Hepatocyte (in vitro differentiated cells): ENCODE results near the gene ARMC8. TPM values are rescaled to one million over a fixed set of nuclear protein-coding genes. Genes with fewer than 3 reads are reported as not detected.

Experiments used
- DNase-seq: peaks from one replicate; pipeline ENCODE4 v3.0.0-alpha.2; 2016; ENCODE audit warnings: low spot score
- H2AFZ ChIP-seq: fragments of 200-600 bp; sonication (generic); 2 replicates; pipeline ENCODE4 v1.6.0; 2016; ENCODE audit warnings: antibody characterized with exemption, mild to moderate bottlenecking
- H3K27ac ChIP-seq: fragments of 200-600 bp; sonication (generic); 2 replicates; pipeline ENCODE4 v1.5.1; 2016; ENCODE audit warnings: mild to moderate bottlenecking
- H3K27me3 ChIP-seq: fragments of 200-600 bp; sonication (generic); 2 replicates; pipeline ENCODE4 v1.6.1; 2016
- H3K36me3 ChIP-seq: fragments of 200-600 bp; sonication (generic); replicated peaks from 2 replicates; pipeline ENCODE4 v1.5.1; 2016; ENCODE audit warnings: low read depth; ENCODE audit not compliant: insufficient read depth
- H3K4me1 ChIP-seq: fragments of 200-600 bp; sonication (generic); 2 replicates; pipeline ENCODE4 v1.5.1; 2016; ENCODE audit warnings: mild to moderate bottlenecking, moderate library complexity; ENCODE audit not compliant: insufficient read depth
- H3K4me2 ChIP-seq: fragments of 200-600 bp; sonication (generic); 2 replicates; pipeline ENCODE4 v1.6.0; 2016
- H3K4me3 ChIP-seq: fragments of 200-600 bp; sonication (generic); 2 replicates; pipeline ENCODE4 v1.5.1; 2016; ENCODE audit warnings: mild to moderate bottlenecking
- H3K79me2 ChIP-seq: fragments of 200-600 bp; sonication (generic); 2 replicates; pipeline ENCODE4 v1.6.0; 2017; ENCODE audit warnings: mild to moderate bottlenecking
- H3K9me2 ChIP-seq: fragments of 200-600 bp; sonication (generic); replicated peaks from 2 replicates; pipeline ENCODE4 v1.6.0; 2017; ENCODE audit warnings: mild to moderate bottlenecking; ENCODE audit not compliant: insufficient read depth
- H3K9me3 ChIP-seq: fragments of 200-600 bp; sonication (generic); 2 replicates; pipeline ENCODE4 v1.5.1; 2016; ENCODE audit warnings: low read depth, mild to moderate bottlenecking
- H4K20me1 ChIP-seq: fragments of 200-600 bp; sonication (generic); 2 replicates; pipeline ENCODE4 v1.6.0; 2016; ENCODE audit warnings: mild to moderate bottlenecking; ENCODE audit not compliant: insufficient read depth, poor library complexity, severe bottlenecking
- CTCF ChIP-seq: fragments of 200-600 bp; sonication (generic); IDR thresholded peaks from 2 replicates; pipeline ENCODE4 v1.5.1; 2016; ENCODE audit warnings: antibody characterized with exemption, mild to moderate bottlenecking; ENCODE audit not compliant: poor library complexity
- EZH2 ChIP-seq: fragments of 200-600 bp; sonication (generic); IDR thresholded peaks from 2 replicates; pipeline ENCODE4 v1.6.1; 2016; ENCODE audit warnings: antibody characterized with exemption, mild to moderate bottlenecking, borderline replicate concordance
- EZH2phosphoT487 ChIP-seq: fragments of 200-600 bp; sonication (generic); IDR thresholded peaks from one replicate; pipeline ENCODE4 v1.6.1; 2018; ENCODE audit warnings: antibody characterized with exemption, mild to moderate bottlenecking, low read depth, moderate library complexity; ENCODE audit not compliant: unreplicated experiment, severe bottlenecking
- WGBS: methylation state at CpG from one replicate; pipeline ENCODE4 v1.1.6; 2016; ENCODE audit warnings: low lambda C conversion rate; ENCODE audit errors: missing lambda C conversion rate; 5-methylcytosine and 5-hydroxymethylcytosine counted together
- polyA plus RNA-seq: library from polyadenylated mRNA; unstranded; fragments of >200 nt; fragmentation: Nextera tagmentation; extraction: Ambion mirVana; gene quantifications from 2 replicates; pipeline ENCODE4 v1.2.1, GENCODE V29; 2016
- total RNA-seq: library from RNA; depleted of rRNA; stranded (reverse); fragments of >200 nt; gene quantifications from 2 replicates; pipeline ENCODE4 v1.2.3, GENCODE V29; 2014

The ARMC8 gene
- total and polyA plus RNA-seq, 2 experiments from 2014 or later: 46.4 to 52.4 TPM

- H2AFZ ChIP-seq: no peak overlapping the region
- no peaks in the 10 kb centered on the region for H3K4me1 ChIP-seq
- H3K27ac ChIP-seq: no peak overlapping the region
- no peaks in the 10 kb centered on the region for H3K79me2 ChIP-seq
- WGBS: 100% methylated on average over 2 of the region's 2 CpGs
- no peaks in the 10 kb centered on the region for H3K36me3 ChIP-seq
- DNase-seq: no peak
- H3K27me3 ChIP-seq: no peaks in the 10 kb centered on the region
- H3K9me3 ChIP-seq: no peaks in the 10 kb centered on the region
- no peak overlapping the region for H3K4me3 ChIP-seq
- TF ChIP-seq EZH2: no peak
- TF ChIP-seq CTCF: no peak
- no peak for TF ChIP-seq EZH2phosphoT487
- no peaks in the 10 kb centered on the region for H4K20me1 ChIP-seq
- no peak overlapping the region for H3K4me2 ChIP-seq
- no peaks in the 10 kb centered on the region for H3K9me2 ChIP-seq
Observed at GRCh38 chr3:138270245-138270644, 83.1 kb downstream of the ARMC8 start.

- Histone ChIP-seq H3K36me3 (no peaks in the 10 kb centered on the region), H3K4me2 (no peak overlapping the region)
- 97% methylated on average over 2 of the region's 2 CpGs for WGBS
Observed at GRCh38 chr3:138271189-138271794, 84.2 kb downstream of the ARMC8 start.

GRCh38 chr3:138281561-138281960 lies 94.5 kb downstream of the ARMC8 start:
- no peak for DNase-seq
- H3K4me3 ChIP-seq: no peak overlapping the region
- H2AFZ ChIP-seq: no peak overlapping the region
- no peaks in the 10 kb centered on the region for H3K9me2 ChIP-seq
- no peaks in the 10 kb centered on the region for H3K27me3 ChIP-seq
- TF ChIP-seq EZH2 (no peak), EZH2phosphoT487 (no peak), CTCF (no peak)
- H3K27ac ChIP-seq: no peak overlapping the region
- H3K4me1 ChIP-seq: no peaks in the 10 kb centered on the region
- H4K20me1 ChIP-seq: no peaks in the 10 kb centered on the region
- no peaks in the 10 kb centered on the region for H3K9me3 ChIP-seq
- 100% methylated on average over 3 of the region's 3 CpGs for WGBS
- no peak overlapping the region for H3K4me2 ChIP-seq
- H3K36me3 ChIP-seq: peaks cover 10% of the 10 kb centered on the region
- H3K79me2 ChIP-seq: no peaks in the 10 kb centered on the region

More at GRCh38 chr3:138271189-138271794, 84.2 kb downstream of the ARMC8 start:
- H3K9me3 ChIP-seq: no peaks in the 10 kb centered on the region
- TF ChIP-seq EZH2phosphoT487 (no peak), EZH2 (no peak), CTCF (no peak)
- H3K4me3 ChIP-seq: no peak overlapping the region
- no peak overlapping the region for H3K27ac ChIP-seq
- H3K27me3 ChIP-seq: no peaks in the 10 kb centered on the region
- H3K9me2 ChIP-seq: no peaks in the 10 kb centered on the region
- H3K4me1 ChIP-seq: no peaks in the 10 kb centered on the region
- no peaks in the 10 kb centered on the region for H3K79me2 ChIP-seq
- no peaks in the 10 kb centered on the region for H4K20me1 ChIP-seq
- DNase-seq: no peak
- H2AFZ ChIP-seq: no peak overlapping the region

GRCh38 chr3:138282836-138283235 lies 95.7 kb downstream of the ARMC8 start:
- Histone ChIP-seq H3K9me3 (no peaks in the 10 kb centered on the region), H3K27ac (no peak overlapping the region), H3K36me3 (no peaks in the 10 kb centered on the region), H3K4me2 (no peak overlapping the region), H3K9me2 (no peaks in the 10 kb centered on the region), H3K4me3 (no peak overlapping the region), H4K20me1 (no peaks in the 10 kb centered on the region), H3K79me2 (no peaks in the 10 kb centered on the region), H3K4me1 (no peaks in the 10 kb centered on the region), H3K27me3 (no peaks in the 10 kb centered on the region), H2AFZ (no peak overlapping the region)
- 97% methylated on average over 2 of the region's 2 CpGs for WGBS
- DNase-seq: no peak
- TF ChIP-seq CTCF (no peak), EZH2phosphoT487 (no peak), EZH2 (no peak)
